GM12892 (cell line): Measurements from ENCODE around the gene GSG1L.

Source experiments
- POLR2A ChIP-seq: IDR thresholded peaks from 2 replicates; pipeline ENCODE4 v1.6.1; 2011; ENCODE audit warnings: low read depth, low read length, control low read depth
- POLR2AphosphoS5 ChIP-seq: IDR thresholded peaks from 2 replicates; pipeline ENCODE4 v1.6.1; 2011; ENCODE audit warnings: low read depth, low read length, control low read depth
- TAF1 ChIP-seq: IDR thresholded peaks from 2 replicates; pipeline ENCODE4 v1.6.1; 2011; ENCODE audit warnings: low read depth, mild to moderate bottlenecking, control low read depth, low read length, borderline replicate concordance

GRCh38 chr16:27977966-27978365, 85.5 kb downstream of the GSG1L start:
- TF ChIP-seq POLR2A (no peak), POLR2AphosphoS5 (no peak), TAF1 (no peak)
